Omental fat pad (tissue), 4 donors: ENCODE data around the gene RIN3. TPM values are rescaled to one million over a fixed set of nuclear protein-coding genes. Genes with fewer than 3 reads are reported as not detected.
"Not testable (repeated sequence)": the region's sequence is repeated elsewhere in the genome, so short reads cannot be mapped to it uniquely, and the experiment has no call there.

ENCODE experiments used
- ATAC-seq: fragments of 150-250 bp; one replicate; pipeline ENCODE4 v1.9.1; 2016; ENCODE audit warnings: mild to moderate bottlenecking, moderate library complexity; ENCODE audit not compliant: low FRiP score
- DNase-seq: peaks from one replicate; pipeline ENCODE4 v3.0.0-alpha.2; 2019; ENCODE audit warnings: low spot score
- CTCF ChIP-seq, 3 donors: fragments of 450-650 bp; IDR thresholded peaks; one replicate each; pipeline ENCODE4 v1.5.1; 2016 to 2017; ENCODE audit warnings: antibody characterized with exemption in 3 of 3, mild to moderate bottlenecking in 3 of 3, moderate library complexity in 2 of 3
- total RNA-seq, 4 donors: library from RNA; depleted of rRNA; stranded (reverse); fragments of >200 nt; gene quantifications; one replicate each; pipeline ENCODE4 v1.1.0, GENCODE V29; 2016

The RIN3 gene
- total RNA-seq, 4 donors from 2014 or later: 11.6 to 36.3 (median 20.2) TPM

- TF ChIP-seq CTCF (IDR thresholded peaks at IDR 0.05): no peak
- no peak for ATAC-seq
- no peak for DNase-seq
Observed at GRCh38 chr14:92676403-92677086, 163.0 kb downstream of the RIN3 start.

- TF ChIP-seq CTCF (IDR thresholded peaks at IDR 0.05): no peak
- DNase-seq (no peak), ATAC-seq (no peak)
Observed at GRCh38 chr14:92677087-92677668, 163.6 kb downstream of the RIN3 start.

- no peak for ATAC-seq
- DNase-seq: no peak
Observed at GRCh38 chr14:92677955-92678354, 164.4 kb downstream of the RIN3 start.

GRCh38 chr14:92678766-92679165, 165.2 kb downstream of the RIN3 start:
- ATAC-seq (no peak), DNase-seq (no peak)
- TF ChIP-seq CTCF (IDR thresholded peaks at IDR 0.05): no peak

More at GRCh38 chr14:92677955-92678354, 164.4 kb downstream of the RIN3 start:
- no peak for TF ChIP-seq CTCF (IDR thresholded peaks at IDR 0.05)

GRCh38 chr14:92679246-92679645, 165.7 kb downstream of the RIN3 start:
- DNase-seq: no peak
- TF ChIP-seq CTCF (IDR thresholded peaks at IDR 0.05): no peak
- no peak for ATAC-seq

- DNase-seq, ATAC-seq: not testable (repeated sequence)
Observed at GRCh38 chr14:92680330-92680729, 166.7 kb downstream of the RIN3 start.

- ATAC-seq (peak; percentile 18), DNase-seq (no peak)
- no peak for TF ChIP-seq CTCF (IDR thresholded peaks at IDR 0.05)
Observed at GRCh38 chr14:92680781-92681650, 167.4 kb downstream of the RIN3 start.
